ENCODE data around the gene RABEP1.
"Not testable (repeated sequence)": the region's sequence is repeated elsewhere in the genome, so short reads cannot be mapped to it uniquely, and the experiment has no call there.

Gene RABEP1

GRCh38 chr17:5281814-5282641 lies at the start of gene RABEP1:
Gene RABEP1 (plus strand): TSS chr17:5282284. CDS start chr17:5282487, 203 bp downstream.
- FAIRE-seq: peak; percentile 82

GRCh38 chr17:5233492-5233891 lies 48.6 kb upstream of the RABEP1 start:
- peak; percentile 18 for FAIRE-seq
- not testable (repeated sequence) for DNase-seq (ENCODE audit: extremely low spot score, insufficient read length, low read depth)

More at GRCh38 chr17:5281814-5282641, at the start of gene RABEP1:
- peak; percentile 93 for DNase-seq (ENCODE audit: extremely low spot score, insufficient read length, low read depth)

GRCh38 chr17:5234645-5235576 lies 47.2 kb upstream of the RABEP1 start, which contains the start of gene SCIMP:
Gene SCIMP (minus strand): TSS chr17:5234860. CDS start chr17:5234755, 105 bp downstream.
- peak; percentile 98 for FAIRE-seq

GRCh38 chr17:5236938-5237540 lies 45.0 kb upstream of the RABEP1 start:
- no peak for DNase-seq (ENCODE audit: extremely low spot score, insufficient read length, low read depth)
- no peak for FAIRE-seq

More at GRCh38 chr17:5234645-5235576, 47.2 kb upstream of the RABEP1 start, which contains the start of gene SCIMP:
- no peak for DNase-seq (ENCODE audit: extremely low spot score, insufficient read length, low read depth)

GRCh38 chr17:5237541-5238016 lies 44.5 kb upstream of the RABEP1 start:
- peak; percentile 96 for FAIRE-seq

GRCh38 chr17:5238333-5238732 lies 43.8 kb upstream of the RABEP1 start:
- no peak for DNase-seq (ENCODE audit: extremely low spot score, insufficient read length, low read depth)
- peak; percentile 55 for FAIRE-seq

More at GRCh38 chr17:5237541-5238016, 44.5 kb upstream of the RABEP1 start:
- DNase-seq (ENCODE audit: extremely low spot score, insufficient read length, low read depth): no peak

GRCh38 chr17:5239769-5240168 lies 42.3 kb upstream of the RABEP1 start:
- DNase-seq (ENCODE audit: extremely low spot score, insufficient read length, low read depth); FAIRE-seq: not testable (repeated sequence)

- DNase-seq (ENCODE audit: extremely low spot score, insufficient read length, low read depth) (no peak), FAIRE-seq (peak; percentile 63)
Observed at GRCh38 chr17:5241861-5242671, 40.0 kb upstream of the RABEP1 start.

- DNase-seq (ENCODE audit: extremely low spot score, insufficient read length, low read depth): no peak
Observed at GRCh38 chr17:5247621-5248020, 34.5 kb upstream of the RABEP1 start.

GRCh38 chr17:5248821-5249479 lies 33.1 kb upstream of the RABEP1 start:
- FAIRE-seq (no peak), DNase-seq (ENCODE audit: extremely low spot score, insufficient read length, low read depth) (no peak)

More at GRCh38 chr17:5247621-5248020, 34.5 kb upstream of the RABEP1 start:
- no peak for FAIRE-seq

- FAIRE-seq (peak; percentile 90), DNase-seq (ENCODE audit: extremely low spot score, insufficient read length, low read depth) (no peak)
Observed at GRCh38 chr17:5249615-5250014, 32.5 kb upstream of the RABEP1 start.

- FAIRE-seq: peak; percentile 35
Observed at GRCh38 chr17:5254414-5254813, 27.7 kb upstream of the RABEP1 start.

GRCh38 chr17:5254903-5255521 lies 27.1 kb upstream of the RABEP1 start:
- FAIRE-seq: peak; percentile 76

More at GRCh38 chr17:5254414-5254813, 27.7 kb upstream of the RABEP1 start:
- no peak for DNase-seq (ENCODE audit: extremely low spot score, insufficient read length, low read depth)

GRCh38 chr17:5257124-5257523 lies 25.0 kb upstream of the RABEP1 start:
- no peak for DNase-seq (ENCODE audit: extremely low spot score, insufficient read length, low read depth)
- peak; percentile 9 for FAIRE-seq

More at GRCh38 chr17:5254903-5255521, 27.1 kb upstream of the RABEP1 start:
- DNase-seq (ENCODE audit: extremely low spot score, insufficient read length, low read depth): no peak

- DNase-seq (ENCODE audit: extremely low spot score, insufficient read length, low read depth): no peak
- FAIRE-seq: no peak
Observed at GRCh38 chr17:5260542-5260941, 21.5 kb upstream of the RABEP1 start.

GRCh38 chr17:5262416-5262991 lies 19.6 kb upstream of the RABEP1 start:
- no peak for FAIRE-seq

GRCh38 chr17:5263441-5263840 lies 18.6 kb upstream of the RABEP1 start:
- FAIRE-seq (no peak), DNase-seq (ENCODE audit: extremely low spot score, insufficient read length, low read depth) (no peak)

More at GRCh38 chr17:5262416-5262991, 19.6 kb upstream of the RABEP1 start:
- no peak for DNase-seq (ENCODE audit: extremely low spot score, insufficient read length, low read depth)
